VCaP (cell line): ENCODE results near the gene KIF5C.

ENCODE experiments used
- H3K27ac ChIP-seq: fragments of 450-650 bp; 2 replicates; pipeline ENCODE4 v1.5.1; 2017
- TF ChIP-seq, protein P1 (sequence below): fragments of 450-650 bp; conservative IDR thresholded peaks from 2 replicates; pipeline ENCODE4 v1.5.1; 2017; ENCODE audit warnings: mild to moderate bottlenecking, moderate library complexity

KIF5C gene

DNA sequence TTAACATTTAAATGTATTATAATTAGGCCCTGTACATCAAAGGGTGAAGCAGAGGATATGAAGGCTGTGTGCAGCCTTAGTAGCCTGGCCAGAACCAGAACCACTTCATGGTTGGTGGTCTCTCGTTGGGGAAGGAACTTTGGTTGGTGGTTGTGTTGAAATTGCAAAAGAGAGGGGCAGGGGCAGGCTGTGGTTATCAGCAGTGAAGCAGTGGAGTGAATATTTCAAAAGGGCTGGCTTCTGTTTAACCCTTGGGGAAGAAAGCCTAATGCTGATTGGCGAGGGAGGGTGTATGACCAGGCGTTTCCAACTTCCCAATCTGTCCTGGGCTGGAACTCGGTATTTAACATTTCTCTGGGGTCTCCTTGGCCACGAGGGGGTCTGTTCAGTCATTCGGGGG lies 112.3 kb downstream of the KIF5C start:
- TF ChIP-seq, protein P1, sequence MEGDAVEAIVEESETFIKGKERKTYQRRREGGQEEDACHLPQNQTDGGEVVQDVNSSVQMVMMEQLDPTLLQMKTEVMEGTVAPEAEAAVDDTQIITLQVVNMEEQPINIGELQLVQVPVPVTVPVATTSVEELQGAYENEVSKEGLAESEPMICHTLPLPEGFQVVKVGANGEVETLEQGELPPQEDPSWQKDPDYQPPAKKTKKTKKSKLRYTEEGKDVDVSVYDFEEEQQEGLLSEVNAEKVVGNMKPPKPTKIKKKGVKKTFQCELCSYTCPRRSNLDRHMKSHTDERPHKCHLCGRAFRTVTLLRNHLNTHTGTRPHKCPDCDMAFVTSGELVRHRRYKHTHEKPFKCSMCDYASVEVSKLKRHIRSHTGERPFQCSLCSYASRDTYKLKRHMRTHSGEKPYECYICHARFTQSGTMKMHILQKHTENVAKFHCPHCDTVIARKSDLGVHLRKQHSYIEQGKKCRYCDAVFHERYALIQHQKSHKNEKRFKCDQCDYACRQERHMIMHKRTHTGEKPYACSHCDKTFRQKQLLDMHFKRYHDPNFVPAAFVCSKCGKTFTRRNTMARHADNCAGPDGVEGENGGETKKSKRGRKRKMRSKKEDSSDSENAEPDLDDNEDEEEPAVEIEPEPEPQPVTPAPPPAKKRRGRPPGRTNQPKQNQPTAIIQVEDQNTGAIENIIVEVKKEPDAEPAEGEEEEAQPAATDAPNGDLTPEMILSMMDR = no peak
- H3K27ac ChIP-seq = no peak overlapping the region

- H3K27ac ChIP-seq = no peak overlapping the region
- TF ChIP-seq, protein P1 = no peak
Observed at GRCh38 chr2:148988337-148988736, 113.3 kb downstream of the KIF5C start.

GRCh38 chr2:148989882-148990493 lies 115.0 kb downstream of the KIF5C start:
- no peak overlapping the region for H3K27ac ChIP-seq
- TF ChIP-seq, protein P1 = peak; percentile 84

DNA sequence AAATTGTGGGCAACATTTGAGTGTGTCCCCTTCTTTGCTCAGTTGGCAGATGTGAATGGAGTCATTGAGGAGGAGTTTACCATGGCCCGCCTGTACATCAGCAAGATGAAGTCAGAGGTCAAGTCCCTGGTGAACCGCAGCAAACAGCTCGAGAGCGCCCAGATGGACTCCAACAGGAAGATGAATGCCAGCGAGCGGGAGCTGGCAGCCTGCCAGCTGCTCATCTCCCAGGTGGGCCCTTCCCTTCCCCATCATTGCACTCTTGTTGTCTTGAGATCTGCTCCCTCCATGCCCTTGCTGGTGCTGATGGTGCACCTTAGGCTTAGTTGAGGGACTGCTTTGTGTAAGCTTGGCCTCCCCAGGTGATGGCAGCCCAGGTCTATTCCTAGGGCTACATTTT lies 115.9 kb downstream of the KIF5C start:
- TF ChIP-seq, protein P1 = no peak
- H3K27ac ChIP-seq = no peak overlapping the region

DNA sequence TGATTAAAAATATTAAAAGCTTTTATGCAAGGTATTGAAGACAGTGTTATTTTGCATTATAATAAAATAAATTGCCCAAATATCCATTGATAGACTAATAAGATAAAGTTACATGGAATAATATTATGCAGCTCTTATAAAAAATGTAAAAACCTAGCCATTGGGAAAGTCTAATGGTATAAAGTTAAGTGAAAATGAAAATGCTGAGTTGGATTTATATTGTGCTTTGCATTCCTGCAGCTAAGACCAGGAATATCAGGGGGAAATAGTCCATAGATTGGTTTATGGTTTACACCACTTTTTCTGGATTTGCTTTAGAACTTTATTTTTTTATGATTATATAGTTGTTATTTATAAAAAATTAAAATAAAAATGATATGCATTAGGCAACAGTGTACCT lies 117.4 kb downstream of the KIF5C start:
- no peak overlapping the region for H3K27ac ChIP-seq
- TF ChIP-seq, protein P1 = no peak

- TF ChIP-seq, protein P1 = no peak
- no peak overlapping the region for H3K27ac ChIP-seq
Observed at GRCh38 chr2:148993351-148993750, 118.3 kb downstream of the KIF5C start.

- 0 out of 2 replicates have a peak overlapping the region, but pooled peaks have one; percentile 8 for H3K27ac ChIP-seq
- TF ChIP-seq, protein P1 = no peak
Observed at GRCh38 chr2:148994341-148994740, 119.3 kb downstream of the KIF5C start.
